PC-3 (cell line): ENCODE measurements around the gene NTN1. TPM values are rescaled to one million over a fixed set of nuclear protein-coding genes. Genes with fewer than 3 reads are reported as not detected.
"Not testable (repeated sequence)": the region's sequence is repeated elsewhere in the genome, so short reads cannot be mapped to it uniquely, and the experiment has no call there.

ENCODE experiments used
- ATAC-seq: fragments of 200-7000 bp; cut with Tn5 transposase; 2 replicates; pipeline ENCODE4 v1.9.1; 2020; ENCODE audit warnings: mild to moderate bottlenecking, moderate library complexity
- BruUV-seq: library from RNA; stranded (reverse); fragments of 400-500 nt; replicated peaks from 2 replicates; lab custom pipeline; 2021; lab: Mats Ljungman, UMichigan
- CTCF ChIA-PET: fragments of 300-600 bp; sonication (Branson Sonifier 250); formaldehyde crosslinking; loops from one replicate; lab custom pipeline; 2022; ENCODE audit warnings: antibody characterized with exemption; lab: Charles Lee
- POLR2A ChIA-PET: fragments of 300-600 bp; sonication (Branson Sonifier 250); formaldehyde crosslinking; loops from one replicate; lab custom pipeline; 2022; ENCODE audit warnings: antibody characterized with exemption; ENCODE audit not compliant: unreplicated experiment; lab: Charles Lee
- DNase-seq: peaks from one replicate; pipeline ENCODE4 v3.0.0-alpha.2; 2015
- H2AFZ ChIP-seq: fragments of 300-600 bp; sonication (generic); 2 replicates; pipeline ENCODE4 v1.6.0; 2016; ENCODE audit warnings: antibody characterized with exemption, low read length
- H3F3A ChIP-seq: fragments of 300-600 bp; sonication (generic); one replicate; pipeline ENCODE4 v1.6.0; 2017; ENCODE audit warnings: antibody characterized with exemption, low read length, control low read depth, mild to moderate bottlenecking; ENCODE audit not compliant: unreplicated experiment
- H3K27ac ChIP-seq: fragments of 300-600 bp; sonication (generic); 2 replicates; pipeline ENCODE4 v1.5.1; 2016; ENCODE audit warnings: mild to moderate bottlenecking, low read length
- H3K27me3 ChIP-seq: fragments of 300-600 bp; sonication (generic); 2 replicates; pipeline ENCODE4 v1.6.1; 2016; ENCODE audit warnings: low read length, mixed read lengths
- H3K36me3 ChIP-seq: fragments of 300-600 bp; sonication (generic); 2 replicates; pipeline ENCODE4 v1.6.1; 2016; ENCODE audit warnings: low read depth, mixed run types, low read length, mixed read lengths
- H3K4me1 ChIP-seq: fragments of 300-600 bp; sonication (generic); 2 replicates; pipeline ENCODE4 v1.5.1; 2016; ENCODE audit warnings: low read length; ENCODE audit not compliant: insufficient read depth
- H3K4me2 ChIP-seq: fragments of 300-600 bp; sonication (generic); 2 replicates; pipeline ENCODE4 v1.6.0; 2016; ENCODE audit warnings: low read length
- H3K4me3 ChIP-seq: fragments of 300-600 bp; sonication (generic); 2 replicates; pipeline ENCODE4 v1.5.1; 2016; ENCODE audit warnings: mild to moderate bottlenecking, low read length, mixed read lengths
- H3K79me2 ChIP-seq: fragments of 300-600 bp; sonication (generic); 2 replicates; pipeline ENCODE4 v1.6.1; 2017; ENCODE audit warnings: low read length, mixed read lengths
- H3K9ac ChIP-seq: fragments of 300-600 bp; sonication (generic); 2 replicates; pipeline ENCODE4 v1.6.0; 2016; ENCODE audit warnings: mild to moderate bottlenecking, low read length
- H3K9me2 ChIP-seq: fragments of 300-600 bp; sonication (generic); replicated peaks from 2 replicates; pipeline ENCODE4 v1.6.1; 2016; ENCODE audit warnings: mixed run types, low read length, mixed read lengths
- H3K9me3 ChIP-seq: fragments of 300-600 bp; sonication (generic); 2 replicates; pipeline ENCODE4 v1.6.1; 2016; ENCODE audit warnings: low read length, mixed read lengths
- H4K20me1 ChIP-seq: fragments of 300-600 bp; sonication (generic); 2 replicates; pipeline ENCODE4 v1.6.1; 2016; ENCODE audit warnings: low read length, mixed read lengths
- CTCF ChIP-seq: fragments of 300-600 bp; sonication (generic); conservative IDR thresholded peaks from 2 replicates; pipeline ENCODE4 v1.5.1; 2017; ENCODE audit warnings: antibody characterized with exemption, low read depth, mild to moderate bottlenecking, low read length
- EZH2 ChIP-seq: fragments of 300-600 bp; sonication (generic); IDR thresholded peaks from one replicate; pipeline ENCODE4 v1.6.1; 2017; ENCODE audit warnings: antibody characterized with exemption, mild to moderate bottlenecking, low read length; ENCODE audit not compliant: unreplicated experiment
- EZH2phosphoT487 ChIP-seq: fragments of 300-600 bp; sonication (generic); IDR thresholded peaks from 2 replicates; pipeline ENCODE4 v1.6.1; 2018; ENCODE audit warnings: mild to moderate bottlenecking, antibody characterized with exemption, low read length, borderline replicate concordance
- intact Hi-C: fragments of 100-400 bp; cut with micrococcal nuclease; formaldehyde crosslinking; loops from 2 replicates; pipeline ENCODE4 v1.9.0; 2023
- total RNA-seq: library from RNA; depleted of rRNA; stranded (reverse); fragments of >200 nt; gene quantifications from 2 replicates; pipeline ENCODE4 v1.2.3, GENCODE V29; 2014

The NTN1 gene
- total RNA-seq, 1 experiment from 2014 or later = 0.22 TPM

- TF ChIP-seq CTCF (no peak), EZH2 (no peak), EZH2phosphoT487 (no peak)
Observed at GRCh38 chr17:9104370-9105041, 83.2 kb downstream of the NTN1 start.

GRCh38 chr17:9105068-9105868 lies 84.0 kb downstream of the NTN1 start:
- Histone ChIP-seq H3K9me3 (no peaks in the 10 kb centered on the region), H3K27me3 (peaks cover 42% of the 10 kb centered on the region; the same call in 1 of the 2 replicates), H4K20me1 (no peaks in the 10 kb centered on the region), H3K4me1 (no peaks in the 10 kb centered on the region), H3K9ac (no peak overlapping the region), H3F3A (no peaks in the 10 kb centered on the region), H3K36me3 (no peaks in the 10 kb centered on the region), H3K79me2 (no peaks in the 10 kb centered on the region), H2AFZ (no peak overlapping the region), H3K9me2 (no peaks in the 10 kb centered on the region), H3K4me2 (no peak overlapping the region), H3K4me3 (no peak overlapping the region), H3K27ac (no peak overlapping the region)
- DNase-seq (no peak), ATAC-seq (no peak)
- ChIA-PET CTCF (no interaction called here), POLR2A (no interaction called here)
- no TSS peak for BruUV-seq
- intact Hi-C loops = no loop called here
- TF ChIP-seq EZH2 = no peak
- TF ChIP-seq CTCF = no peak
- no peak for TF ChIP-seq EZH2phosphoT487

More at GRCh38 chr17:9104370-9105041, 83.2 kb downstream of the NTN1 start:
- H3K4me1 ChIP-seq = no peaks in the 10 kb centered on the region
- intact Hi-C loops = no loop called here
- H3F3A ChIP-seq = no peaks in the 10 kb centered on the region
- H3K36me3 ChIP-seq = no peaks in the 10 kb centered on the region
- DNase-seq (no peak), ATAC-seq (no peak)
- ChIA-PET CTCF (no interaction called here), POLR2A (no interaction called here)
- H2AFZ ChIP-seq = no peak overlapping the region
- no peaks in the 10 kb centered on the region for H3K9me3 ChIP-seq
- no peak overlapping the region for H3K4me2 ChIP-seq
- no peaks in the 10 kb centered on the region for H3K79me2 ChIP-seq
- H3K9ac ChIP-seq = no peak overlapping the region
- H4K20me1 ChIP-seq = no peaks in the 10 kb centered on the region
- peaks cover 37% of the 10 kb centered on the region; the same call in 1 of the 2 replicates for H3K27me3 ChIP-seq
- H3K9me2 ChIP-seq = no peaks in the 10 kb centered on the region
- no peak overlapping the region for H3K27ac ChIP-seq
- no peak overlapping the region for H3K4me3 ChIP-seq
- no TSS peak for BruUV-seq

- CTCF ChIA-PET, H4K20me1 ChIP-seq, BruUV-seq, H3K4me2 ChIP-seq, H3K4me1 ChIP-seq, H3F3A ChIP-seq, H3K36me3 ChIP-seq, H3K27ac ChIP-seq, H2AFZ ChIP-seq, intact Hi-C loops, H3K4me3 ChIP-seq, ATAC-seq, H3K79me2 ChIP-seq, H3K9me2 ChIP-seq, H3K9ac ChIP-seq, H3K9me3 ChIP-seq, POLR2A ChIA-PET, DNase-seq: not testable (repeated sequence)
- peaks cover 34% of the 10 kb centered on the region; the same call in 1 of the 2 replicates for H3K27me3 ChIP-seq
Observed at GRCh38 chr17:9106278-9106677, 85.0 kb downstream of the NTN1 start.
